Liver (tissue), 9 donors: ENCODE measurements around the gene GPRC5B. TPM values are rescaled to one million over a fixed set of nuclear protein-coding genes. Genes with fewer than 3 reads are reported as not detected.

Experiments used
- DNase-seq: peaks from one replicate; pipeline ENCODE4 v3.0.0-alpha.2; 2017; ENCODE audit warnings: low spot score
- H3K27ac ChIP-seq, 2 donors: one replicate each; pipeline ENCODE4 v1.7.0; 2013; ENCODE audit warnings: inconsistent platforms in 2 of 2, low read length in 2 of 2, control low read depth in 1 of 2, low read depth in 1 of 2, mild to moderate bottlenecking in 1 of 2
- H3K27me3 ChIP-seq, 4 donors: one replicate each; pipeline versions ENCODE4 v1.6.1 to v1.7.0; 2013; ENCODE audit warnings: low read length in 3 of 4, inconsistent platforms in 1 of 4, mild to moderate bottlenecking in 1 of 4, moderate library complexity in 1 of 4; ENCODE audit not compliant: control insufficient read depth in 4 of 4, insufficient read depth in 4 of 4
- H3K36me3 ChIP-seq, 4 donors: one replicate each; pipeline versions ENCODE4 v1.6.1 to v1.7.0; 2013; ENCODE audit warnings: low read length in 3 of 4, mild to moderate bottlenecking in 3 of 4, low read depth in 1 of 4, moderate library complexity in 1 of 4; ENCODE audit not compliant: control insufficient read depth in 4 of 4, insufficient read depth in 3 of 4
- H3K4me1 ChIP-seq, 4 donors: one replicate each; pipeline versions ENCODE4 v1.6.1 to v1.7.0; 2013; ENCODE audit warnings: low read length in 3 of 4, mild to moderate bottlenecking in 3 of 4, moderate library complexity in 1 of 4; ENCODE audit not compliant: control insufficient read depth in 4 of 4, insufficient read depth in 4 of 4
- H3K4me3 ChIP-seq, 3 donors: one replicate each; pipeline versions ENCODE4 v1.6.1 to v1.7.0; 2013; ENCODE audit warnings: low read length in 3 of 3, control low read depth in 1 of 3, low read depth in 1 of 3, mild to moderate bottlenecking in 1 of 3
- H3K9ac ChIP-seq, 2 donors: one replicate each; pipeline ENCODE4 v1.7.0; 2013; ENCODE audit warnings: low read length in 2 of 2, mild to moderate bottlenecking in 2 of 2, moderate library complexity in 2 of 2, control low read depth in 1 of 2, low read depth in 1 of 2
- H3K9me3 ChIP-seq, 4 donors: one replicate each; pipeline versions ENCODE4 v1.6.1 to v1.7.0; 2013; ENCODE audit warnings: low read length in 3 of 4; ENCODE audit not compliant: control insufficient read depth in 4 of 4
- ATF3 ChIP-seq: IDR thresholded peaks from 2 replicates; pipeline ENCODE4 v1.6.1; 2016; ENCODE audit warnings: antibody characterized with exemption
- CTCF ChIP-seq: fragments of 150-350 bp; IDR thresholded peaks from 2 replicates; pipeline ENCODE4 v1.5.1; 2017; ENCODE audit warnings: improper control_type of control experiment, low read depth, low read length; ENCODE audit not compliant: missing input control
- EGR1 ChIP-seq, 2 donors: IDR thresholded peaks; 2 replicates each; pipeline ENCODE4 v1.6.1; 2016 to 2018; ENCODE audit warnings: antibody characterized with exemption in 2 of 2, low read depth in 2 of 2
- FOXA1 ChIP-seq: IDR thresholded peaks from 2 replicates; pipeline ENCODE4 v1.6.1; 2016; ENCODE audit warnings: antibody characterized with exemption
- FOXA2 ChIP-seq: IDR thresholded peaks from 2 replicates; pipeline ENCODE4 v1.6.1; 2016; ENCODE audit warnings: antibody characterized with exemption
- GABPA ChIP-seq, 2 donors: IDR thresholded peaks in 1 of 2; conservative IDR thresholded peaks in 1 of 2; 2 replicates each; pipeline ENCODE4 v1.6.1; 2016; ENCODE audit warnings: antibody characterized with exemption in 2 of 2, mild to moderate bottlenecking in 1 of 2, moderate library complexity in 1 of 2
- HNF4A ChIP-seq, 2 donors: conservative IDR thresholded peaks; 2 replicates each; pipeline ENCODE4 v1.6.1; 2016; ENCODE audit warnings: antibody characterized with exemption in 2 of 2, mild to moderate bottlenecking in 2 of 2
- HNF4G ChIP-seq: IDR thresholded peaks from 2 replicates; pipeline ENCODE4 v1.6.1; 2016; ENCODE audit warnings: antibody characterized with exemption
- JUND ChIP-seq, 2 donors: IDR thresholded peaks; 2 replicates each; pipeline ENCODE4 v1.6.1; 2016; ENCODE audit warnings: antibody characterized with exemption in 2 of 2
- MAX ChIP-seq: IDR thresholded peaks from 2 replicates; pipeline ENCODE4 v1.6.1; 2016; ENCODE audit warnings: antibody characterized with exemption
- NR2F2 ChIP-seq: IDR thresholded peaks from 2 replicates; pipeline ENCODE4 v1.6.1; 2016; ENCODE audit warnings: antibody characterized with exemption
- RAD21 ChIP-seq, 2 donors: IDR thresholded peaks; 2 replicates each; pipeline ENCODE4 v1.6.1; 2016; ENCODE audit warnings: antibody characterized with exemption in 2 of 2, mild to moderate bottlenecking in 2 of 2
- REST ChIP-seq: IDR thresholded peaks from 2 replicates; pipeline ENCODE4 v1.6.1; 2016; ENCODE audit warnings: antibody characterized with exemption, mild to moderate bottlenecking
- RXRA ChIP-seq, 2 donors: IDR thresholded peaks; 2 replicates each; pipeline ENCODE4 v1.6.1; 2017 to 2018; ENCODE audit warnings: antibody characterized with exemption in 2 of 2, mild to moderate bottlenecking in 1 of 2
- SP1 ChIP-seq: IDR thresholded peaks from 2 replicates; pipeline ENCODE4 v1.6.1; 2018; ENCODE audit warnings: antibody characterized with exemption, mild to moderate bottlenecking
- TAF1 ChIP-seq: conservative IDR thresholded peaks from 2 replicates; pipeline ENCODE4 v1.6.1; 2016; ENCODE audit warnings: antibody characterized with exemption, mild to moderate bottlenecking
- YY1 ChIP-seq: IDR thresholded peaks from 2 replicates; pipeline ENCODE4 v1.6.1; 2016; ENCODE audit warnings: antibody characterized with exemption, mild to moderate bottlenecking
- ZBTB33 ChIP-seq: IDR thresholded peaks from 2 replicates; pipeline ENCODE4 v1.6.1; 2016; ENCODE audit warnings: antibody characterized with exemption
- WGBS: extraction: QIAGEN DNeasy Blood & Tissue Kit; methylation state at CpG from one replicate; pipeline ENCODE4 v1.1.7; 2013; 5-methylcytosine and 5-hydroxymethylcytosine counted together
- polyA plus RNA-seq, 2 donors: library from polyadenylated mRNA; stranded (reverse) in 1 of 2; unstranded in 1 of 2; fragments of 200-250 nt in 1 of 2; fragments of >200 nt in 1 of 2; fragmentation: Nextera tagmentation in 1 of 2; extraction: Ambion mirVana in 1 of 2; gene quantifications; one replicate each; pipeline versions ENCODE4 v1.2.1 to v1.2.3, GENCODE V29; 2013 to 2015
- total RNA-seq, 2 donors: library from RNA; depleted of rRNA; stranded (reverse); fragments of >200 nt; gene quantifications; one replicate each; pipeline ENCODE4 v1.2.3, GENCODE V29; 2014
- donor health status: healthy.
- donor health status: healthy.
- donor health status: healthy.
- donor health status: healthy.
- donor health status: healthy.

Gene GPRC5B
- total and polyA plus RNA-seq, 4 donors: 1.5 to 4.7 (median 2.7) TPM

- no peaks in the 10 kb centered on the region for H3K36me3 ChIP-seq
- no peak overlapping the region for H3K27ac ChIP-seq
- H3K27me3 ChIP-seq: no peaks in the 10 kb centered on the region
- H3K9me3 ChIP-seq: no peaks in the 10 kb centered on the region
- H3K4me1 ChIP-seq: peaks cover 0 to 3% (median 0%) of the 10 kb centered on the region in 4 donors
- TF ChIP-seq JUND (IDR thresholded peaks at IDR 0.05) (no peak), HNF4A (conservative IDR thresholded peaks at IDR 0.05) (no peak), HNF4G (no peak), GABPA (IDR thresholded peaks at IDR 0.05 in 1 of 2, conservative IDR thresholded peaks at IDR 0.05 in 1 of 2) (no peak), FOXA1 (no peak), RXRA (IDR thresholded peaks at IDR 0.05) (no peak), TAF1 (no peak), ZBTB33 (no peak), EGR1 (IDR thresholded peaks at IDR 0.05; ENCODE audit: low read depth in 2 of 2) (no peak), ATF3 (no peak), YY1 (no peak), FOXA2 (no peak), NR2F2 (no peak), MAX (no peak), SP1 (no peak), CTCF (no peak), REST (no peak), RAD21 (IDR thresholded peaks at IDR 0.05) (no peak)
- no peak overlapping the region for H3K9ac ChIP-seq
- H3K4me3 ChIP-seq: no peak overlapping the region
- DNase-seq: no peak
- WGBS: 54% methylated on average over 5 of the region's 5 CpGs
Measured at GRCh38 chr16:19899605-19899955, 14.9 kb upstream of the GPRC5B start.
